Heart right ventricle (tissue), 16 donors: ENCODE data around the gene CRYBG3. TPM values are rescaled to one million over a fixed set of nuclear protein-coding genes. Genes with fewer than 3 reads are reported as not detected.

Source experiments
- ATAC-seq, 8 donors: fragments of 200-7000 bp; cut with Tn5 transposase; one replicate each; pipeline ENCODE4 v1.9.1; 2020; ENCODE audit warnings: mild to moderate bottlenecking in 8 of 8, moderate library complexity in 8 of 8, moderate number of reproducible peaks in 1 of 8
- DNase-seq, 2 donors: peaks; one replicate each; pipeline ENCODE4 v3.0.0-alpha.2; 2020
- H3K27ac ChIP-seq, 10 donors: fragments of 200-600 bp; sonication (generic) in 2 of 10; one replicate each; pipeline versions ENCODE4 v1.5.0 to v1.8.0; 2020 to 2022; ENCODE audit warnings: mild to moderate bottlenecking in 3 of 10
- H3K27me3 ChIP-seq, 7 donors: fragments of 200-600 bp; one replicate each; pipeline ENCODE4 v1.8.0; 2021 to 2022; ENCODE audit warnings: mild to moderate bottlenecking in 2 of 7
- H3K36me3 ChIP-seq, 9 donors: fragments of 200-600 bp; sonication (generic) in 1 of 9; one replicate each; pipeline versions ENCODE4 v1.5.0 to v1.8.0; 2020 to 2022; ENCODE audit warnings: mild to moderate bottlenecking in 2 of 9
- H3K4me1 ChIP-seq, 9 donors: fragments of 200-600 bp; sonication (generic) in 1 of 9; one replicate each; pipeline versions ENCODE4 v1.5.0 to v1.8.0; 2020 to 2022; ENCODE audit warnings: mild to moderate bottlenecking in 4 of 9
- H3K4me3 ChIP-seq, 10 donors: fragments of 200-600 bp; sonication (generic) in 2 of 10; one replicate each; pipeline versions ENCODE4 v1.5.0 to v1.8.0; 2020 to 2022; ENCODE audit warnings: mild to moderate bottlenecking in 7 of 10, moderate library complexity in 2 of 10
- H3K9me3 ChIP-seq, 11 donors: fragments of 200-600 bp in 10 of 11; sonication (generic) in 2 of 11; one replicate each; pipeline versions ENCODE4 v1.5.0 to v1.8.0; 2013 to 2022; ENCODE audit warnings: mild to moderate bottlenecking in 2 of 11, control low read depth in 1 of 11, moderate library complexity in 1 of 11
- CTCF ChIP-seq, 9 donors: fragments of 200-600 bp; sonication (generic) in 2 of 9; IDR thresholded peaks; one replicate each; pipeline versions ENCODE4 v1.5.0 to v1.8.0; 2021 to 2022; ENCODE audit warnings: antibody characterized with exemption in 9 of 9, mild to moderate bottlenecking in 5 of 9, moderate library complexity in 1 of 9
- WGBS, 2 donors: extraction: QIAGEN DNeasy Blood & Tissue Kit; methylation state at CpG; one replicate each; pipeline ENCODE4 v1.1.7; 2013; ENCODE audit warnings: inconsistent platforms in 1 of 2; 5-methylcytosine and 5-hydroxymethylcytosine counted together
- intact Hi-C, 10 donors: fragments of 100-400 bp; cut with DNase I; formaldehyde crosslinking; loops; one replicate each; pipeline versions ENCODE4 v1.11.1 to v1.14.2; 2022
- polyA plus RNA-seq, 2 donors: library from polyadenylated mRNA; stranded (reverse); fragments of 200-250 nt; gene quantifications; one replicate each; pipeline ENCODE4 v1.2.3, GENCODE V29; 2013
- total RNA-seq, 10 donors: library from RNA; stranded (reverse); fragmentation: NEBNext Ultra II Directional in 3 of 10; extraction: Animal tissue kit (Norgen Biotek cat#: 25700) in 3 of 10; gene quantifications; one replicate each; pipeline versions ENCODE4 v1.2.1 to v1.2.4, GENCODE V29; 2021 to 2023
- donor health status: Arrhythmogenic right ventricular cardiomyopathy.
- donor health status: ischemic (EF 13 %, LVEDD 7.1; RV severe dilation, severe dysfunction).
- donor health status: healthy with polysubstance abuse.
- donor health status: DM: no; HTN: yes; CAD: no.
- donor health status: DM: no; HTN: no; CAD: no.
- donor health status: ischemic (EF 25% LVEDD 6.9; RV normal size, moderate dysfunction).
- donor health status: ischemic (EF 25% LVEDD 5.7; RV mildly dilated, moderate dysfunction).
- donor health status: healthy.
- donor health status: DM: yes; HTN: yes; CAD: no.
- donor health status: Ischemic cardiomyopathy.
- donor health status: ischemic (EF 35%, LVEDD 5.7; RV mildly dilated, moderate dysfunction).
- donor health status: nonischemic (EF 11% LVEDD 7.7; RV severe dilation, severe dysfunction).
- donor health status: DM: yes; HTN: yes; CAD: no.
- donor health status: PGD.
- donor health status: ischemic (EF 29% LVEDD 5.4; RV normal size, mild dysfunction).
- donor health status: nonischemic (EF 23%, LVEDD 6.1; RV moderate dilation, normal function).

The CRYBG3 gene
- total and polyA plus RNA-seq, 12 donors: 8.0 to 39.2 (median 25.5) TPM

DNA sequence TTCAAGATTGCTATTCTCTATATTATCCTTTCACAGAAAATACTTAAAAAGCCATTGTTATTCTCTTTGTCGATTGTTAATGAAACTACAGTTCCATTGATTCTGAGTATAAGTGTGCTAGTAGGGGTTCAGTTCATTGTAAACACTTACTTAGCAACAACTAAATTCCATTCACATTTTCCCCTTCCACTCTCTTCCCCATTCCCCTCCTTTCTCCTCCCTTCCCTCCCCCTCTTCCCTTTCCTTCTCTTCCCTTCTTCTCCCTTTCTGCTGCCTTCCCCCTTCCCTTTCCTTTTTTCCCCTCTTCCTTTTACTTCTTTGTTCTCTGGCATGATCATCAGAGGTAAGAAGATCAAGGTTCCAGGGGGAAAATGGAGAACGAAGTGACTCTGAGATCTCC lies 171.7 kb downstream of the CRYBG3 start:
- no peak overlapping the region for H3K4me3 ChIP-seq
- no peaks in the 10 kb centered on the region for H3K27me3 ChIP-seq
- intact Hi-C loops: no loop called here
- no peaks in the 10 kb centered on the region for H3K9me3 ChIP-seq
- no peak for DNase-seq
- no peak for ATAC-seq
- TF ChIP-seq CTCF (IDR thresholded peaks at IDR 0.05): no peak
- 71 to 77% methylated on average over 2 of the region's 2 CpGs for WGBS, 2 donors
- H3K4me1 ChIP-seq: no peaks in the 10 kb centered on the region
- H3K27ac ChIP-seq: no peak overlapping the region
- no peaks in the 10 kb centered on the region for H3K36me3 ChIP-seq

DNA sequence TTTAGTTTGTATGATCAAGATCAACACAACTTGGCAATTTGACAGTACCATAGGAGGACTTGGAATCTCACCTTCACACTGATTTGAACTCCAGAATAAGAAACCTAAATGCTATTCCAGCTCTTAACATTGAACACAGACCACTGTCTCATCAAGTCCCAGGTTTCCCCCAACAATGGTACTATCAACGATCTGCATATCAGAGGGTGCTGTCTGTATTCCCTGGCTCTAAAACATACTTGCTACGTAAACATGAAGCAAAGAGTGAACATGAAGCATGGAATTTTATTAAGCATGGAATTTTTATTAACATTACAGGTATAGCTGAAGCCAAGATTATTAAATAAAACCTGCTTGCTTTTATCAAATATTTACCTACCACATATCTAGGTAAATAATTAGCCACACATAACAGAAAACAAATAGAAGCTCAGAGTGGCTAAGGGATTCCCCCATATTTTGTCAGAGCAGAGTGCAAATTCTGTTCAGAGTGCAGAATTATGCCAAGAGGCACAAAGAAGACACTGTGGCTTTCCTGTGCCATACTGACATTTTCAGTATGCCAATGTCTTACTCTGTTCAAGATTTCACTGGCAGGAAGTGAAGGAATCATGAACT lies 172.6 kb downstream of the CRYBG3 start:
- intact Hi-C loops: no loop called here
- Histone ChIP-seq H3K4me1 (no peaks in the 10 kb centered on the region), H3K9me3 (no peaks in the 10 kb centered on the region), H3K4me3 (no peak overlapping the region), H3K36me3 (no peaks in the 10 kb centered on the region), H3K27me3 (no peaks in the 10 kb centered on the region), H3K27ac (no peak overlapping the region)
- DNase-seq (no peak), ATAC-seq (no peak)
- WGBS, 2 donors: 83 to 84% methylated on average over 2 of the region's 2 CpGs
- no peak for TF ChIP-seq CTCF (IDR thresholded peaks at IDR 0.05)

Other genes with a start within 250 kb of the CRYBG3 start
- 1 to 10 TPM; 2.3 to 5.7 (median 4.3) TPM for gene ARL6, start 57.3 kb upstream of the CRYBG3 start, total RNA-seq
- 1 to 10 TPM; 2.2 to 2.3 TPM for gene ARL6, start 57.3 kb upstream of the CRYBG3 start, polyA plus RNA-seq
- 10 to 100 TPM in 9 of 10 donors, 1 to 10 TPM in 1; 9.1 to 15.8 (median 12.8) TPM for gene RIOX2, start 150.4 kb downstream of the CRYBG3 start, total RNA-seq
- 10 to 100 TPM in 1 of 2 donors, 1 to 10 TPM in 1; 8.4 to 10.0 TPM for gene RIOX2, start 150.4 kb downstream of the CRYBG3 start, polyA plus RNA-seq
- not detected for gene GABRR3, start 213.3 kb downstream of the CRYBG3 start, total RNA-seq
- not detected for gene GABRR3, start 213.3 kb downstream of the CRYBG3 start, polyA plus RNA-seq